Gastrocnemius medialis (tissue), 4 donors: ENCODE data around the gene TMEM81. TPM values are rescaled to one million over a fixed set of nuclear protein-coding genes. Genes with fewer than 3 reads are reported as not detected.

Source experiments
- ATAC-seq, 2 donors: fragments of 150-250 bp; one replicate each; pipeline ENCODE4 v1.9.1; 2016
- DNase-seq, 2 donors: peaks; one replicate each; pipeline ENCODE4 v3.0.0-alpha.2; 2019
- H3K27ac ChIP-seq, 4 donors: fragments of 200-600 bp; sonication (generic); 1 replicate in 1 of 4; 2 replicates in 3 of 4; pipeline ENCODE4 v1.5.1; 2016 to 2018; ENCODE audit warnings: mild to moderate bottlenecking in 2 of 4, moderate library complexity in 1 of 4
- H3K27me3 ChIP-seq, 3 donors: fragments of 200-600 bp; sonication (generic) in 2 of 3; 1 replicate in 1 of 3; 2 replicates in 2 of 3; pipeline versions ENCODE4 v1.5.1 to v1.6.0; 2016 to 2019; ENCODE audit warnings: mild to moderate bottlenecking in 1 of 3, moderate library complexity in 1 of 3
- H3K36me3 ChIP-seq, 2 donors: fragments of 200-600 bp; sonication (generic) in 1 of 2; one replicate each; pipeline ENCODE4 v1.5.1; 2017 to 2018
- H3K4me1 ChIP-seq, 2 donors: fragments of 200-600 bp; sonication (generic) in 1 of 2; one replicate each; pipeline ENCODE4 v1.5.1; 2016 to 2017; ENCODE audit warnings: mild to moderate bottlenecking in 2 of 2
- H3K4me3 ChIP-seq, 4 donors: fragments of 200-600 bp; sonication (generic) in 3 of 4; 1 replicate in 1 of 4; 2 replicates in 3 of 4; pipeline ENCODE4 v1.5.1; 2016 to 2019; ENCODE audit warnings: mild to moderate bottlenecking in 2 of 4
- H3K9me3 ChIP-seq, 3 donors: fragments of 200-600 bp; sonication (generic) in 2 of 3; 1 replicate in 1 of 3; 2 replicates in 2 of 3; pipeline ENCODE4 v1.5.1; 2016 to 2019
- CTCF ChIP-seq, 5 experiments: fragments of 450-650 bp in 3 of 5; fragments of 200-600 bp in 2 of 5; sonication (generic) in 2 of 5; IDR thresholded peaks in 4 of 5; conservative IDR thresholded peaks in 1 of 5; 1 replicate in 4 of 5; 2 replicates in 1 of 5; pipeline ENCODE4 v1.5.1; 2016 to 2019; ENCODE audit warnings: antibody characterized with exemption in 5 of 5, mild to moderate bottlenecking in 3 of 5, moderate library complexity in 3 of 5
- POLR2A ChIP-seq, 2 donors: fragments of 450-650 bp; IDR thresholded peaks; one replicate each; pipeline ENCODE4 v1.6.1; 2017; ENCODE audit warnings: antibody characterized with exemption in 2 of 2, mild to moderate bottlenecking in 2 of 2, moderate library complexity in 2 of 2
- in situ Hi-C, 4 donors: fragments of 200-750 bp; cut with MboI; loops; one replicate each; pipeline versions ENCODE4 v1.15.0 to v1.8.0; 2017; ENCODE audit warnings: low sequenced_read_pairs in 4 of 4
- intact Hi-C: fragments of 100-400 bp; cut with DNase I; formaldehyde crosslinking; loops from one replicate; pipeline ENCODE4 v1.15.1; 2023; ENCODE audit warnings: low total_unique reads
- total RNA-seq, 4 donors: library from RNA; depleted of rRNA; stranded (reverse); fragments of >200 nt; gene quantifications; one replicate each; pipeline versions ENCODE4 v1.1.0 to v1.2.3, GENCODE V29; 2016

Gene TMEM81
- total RNA-seq, 4 donors from 2014 or later = 3.3 to 6.1 (median 4.7) TPM

GRCh38 chr1:205046870-205047269 is 37.4 kb downstream of the TMEM81 start:
- H3K9me3 ChIP-seq = no peaks in the 10 kb centered on the region
- H3K27me3 ChIP-seq = peaks cover 37 to 57% (median 41%) of the 10 kb centered on the region in 3 donors
- ATAC-seq (no peak), DNase-seq (no peak)
- no peak overlapping the region for H3K4me3 ChIP-seq
- H3K27ac ChIP-seq = no peak overlapping the region
- in situ Hi-C loops = no loop called here
- H3K4me1 ChIP-seq = no peaks in the 10 kb centered on the region
- H3K36me3 ChIP-seq = no peaks in the 10 kb centered on the region
- intact Hi-C loops = no loop called here
- TF ChIP-seq CTCF (IDR thresholded peaks at IDR 0.05 in 4 of 5, conservative IDR thresholded peaks at IDR 0.05 in 1 of 5) = no peak
- TF ChIP-seq POLR2A (IDR thresholded peaks at IDR 0.05) = no peak

GRCh38 chr1:205045146-205045545 is 39.1 kb downstream of the TMEM81 start:
- no peaks in the 10 kb centered on the region for H3K4me1 ChIP-seq
- DNase-seq (no peak), ATAC-seq (no peak)
- no peak overlapping the region for H3K4me3 ChIP-seq
- H3K9me3 ChIP-seq = no peaks in the 10 kb centered on the region
- intact Hi-C loops = no loop called here
- H3K36me3 ChIP-seq = no peaks in the 10 kb centered on the region
- TF ChIP-seq CTCF (IDR thresholded peaks at IDR 0.05 in 4 of 5, conservative IDR thresholded peaks at IDR 0.05 in 1 of 5) (no peak), POLR2A (IDR thresholded peaks at IDR 0.05) (no peak)
- in situ Hi-C loops = no loop called here
- peaks cover 37 to 58% (median 45%) of the 10 kb centered on the region in 3 donors for H3K27me3 ChIP-seq
- no peak overlapping the region for H3K27ac ChIP-seq

- in situ Hi-C loops = no loop called here
- Histone ChIP-seq H3K4me3 (no peak overlapping the region), H3K27me3 (peaks cover 37 to 58% (median 45%) of the 10 kb centered on the region in 3 donors), H3K9me3 (no peaks in the 10 kb centered on the region), H3K4me1 (no peaks in the 10 kb centered on the region), H3K27ac (no peak overlapping the region), H3K36me3 (no peaks in the 10 kb centered on the region)
- ATAC-seq (no peak), DNase-seq (no peak)
- TF ChIP-seq CTCF (IDR thresholded peaks at IDR 0.05 in 4 of 5, conservative IDR thresholded peaks at IDR 0.05 in 1 of 5) (no peak), POLR2A (IDR thresholded peaks at IDR 0.05) (no peak)
- intact Hi-C loops = no loop called here
Observed at GRCh38 chr1:205044741-205045140, 39.5 kb downstream of the TMEM81 start.

- no peak overlapping the region for H3K27ac ChIP-seq
- no peaks in the 10 kb centered on the region for H3K36me3 ChIP-seq
- no peaks in the 10 kb centered on the region for H3K9me3 ChIP-seq
- intact Hi-C loops (no loop called here), in situ Hi-C loops (no loop called here)
- H3K4me3 ChIP-seq = no peak overlapping the region
- peaks cover 37 to 58% (median 45%) of the 10 kb centered on the region in 3 donors for H3K27me3 ChIP-seq
- TF ChIP-seq POLR2A (IDR thresholded peaks at IDR 0.05) = no peak
- no peak for TF ChIP-seq CTCF (IDR thresholded peaks at IDR 0.05 in 4 of 5, conservative IDR thresholded peaks at IDR 0.05 in 1 of 5)
- no peaks in the 10 kb centered on the region for H3K4me1 ChIP-seq
- no peak for DNase-seq
- ATAC-seq = no peak
Observed at GRCh38 chr1:205043866-205044265, 40.4 kb downstream of the TMEM81 start.
